Measurements from ENCODE around the gene SARNP. TPM values are rescaled to one million over a fixed set of nuclear protein-coding genes. Genes with fewer than 3 reads are reported as not detected.

SARNP gene
- polyA plus RNA-seq, 2 of the 4 experiments (the other 2 are of a cell fraction): 123 to 198 TPM

GRCh38 chr12:55806982-55807381 lies 10.5 kb downstream of the SARNP start:
- H3K27ac ChIP-seq: no peak overlapping the region
- ATAC-seq: no peak
- no peak overlapping the region for H3K4me2 ChIP-seq
- POLR2A ChIA-PET: no interaction called here
- H3K4me1 ChIP-seq: no peaks in the 10 kb centered on the region
- no peak for DNase-seq (ENCODE audit: low read depth in 1 of 2, low spot score in 1 of 2)
- H3K9me3 ChIP-seq: no peaks in the 10 kb centered on the region
- FAIRE-seq: no peak
- TF ChIP-seq CEBPB (IDR thresholded peaks at IDR 0.05): 0 out of 4 replicates have a peak, but pooled peaks have one; percentile 12 to 14
- no peak for TF ChIP-seq EHF (CRISPR knock-in tag; IDR thresholded peaks at IDR 0.05)
- no peak for TF ChIP-seq ZNF302 (CRISPR knock-in tag; IDR thresholded peaks at IDR 0.05)
- TF ChIP-seq TFCP2L1 (CRISPR knock-in tag; IDR thresholded peaks at IDR 0.05): no peak
- no peak overlapping the region for H3K4me3 ChIP-seq
- 93% methylated on average over 8 of the region's 8 CpGs for WGBS (ENCODE audit: missing lambda C conversion rate)
- CTCF ChIA-PET: interaction anchor here (1.2 to 7.4 kb wide), 4 partner anchors 11 to 68 kb away, joined by 4 to 35 read pairs (median 12); partner anchors contain the start of genes ORMDL2 and SARNP

GRCh38 chr12:55797550-55797949 lies 20.0 kb downstream of the SARNP start:
- Histone ChIP-seq H3K4me1 (peaks cover 6% of the 10 kb centered on the region; the same call in 1 of the 3 replicates), H3K27ac (no peak overlapping the region), H3K4me3 (no peak overlapping the region), H3K4me2 (no peak overlapping the region), H3K9me3 (no peaks in the 10 kb centered on the region)
- TF ChIP-seq ZNF302 (CRISPR knock-in tag; IDR thresholded peaks at IDR 0.05): no peak
- no peak for TF ChIP-seq ELK1 (IDR thresholded peaks at IDR 0.05; ENCODE audit: low read depth, low read length)
- TF ChIP-seq GATA3 (IDR thresholded peaks at IDR 0.05; ENCODE audit: borderline replicate concordance): no peak
- no peak for TF ChIP-seq ZC3H11A (IDR thresholded peaks at IDR 0.05)
- no peak for TF ChIP-seq MAZ (IDR thresholded peaks at IDR 0.05; ENCODE audit: borderline replicate concordance, low read depth, low read length)
- no peak for TF ChIP-seq HOXB5 (CRISPR knock-in tag; IDR thresholded peaks at IDR 0.05)
- TF ChIP-seq TP53 (CRISPR knock-in tag; IDR thresholded peaks at IDR 0.05): no peak
- TF ChIP-seq MYC (IDR thresholded peaks at IDR 0.05; ENCODE audit: borderline replicate concordance, low read length): no peak
- no peak for TF ChIP-seq E2F6 (IDR thresholded peaks at IDR 0.05; ENCODE audit: borderline replicate concordance, low read depth)
- no peak for TF ChIP-seq PHF8 (IDR thresholded peaks at IDR 0.05; ENCODE audit: borderline replicate concordance, low read depth)
- no peak for TF ChIP-seq JUN (IDR thresholded peaks at IDR 0.05)
- no peak for TF ChIP-seq FOXS1 (CRISPR knock-in tag; IDR thresholded peaks at IDR 0.05)
- TF ChIP-seq EP300 (IDR thresholded peaks at IDR 0.05): no peak
- no peak for TF ChIP-seq FOSB (CRISPR knock-in tag; IDR thresholded peaks at IDR 0.05)
- TF ChIP-seq SMC3 (IDR thresholded peaks at IDR 0.05): no peak
- TF ChIP-seq CHD4 (IDR thresholded peaks at IDR 0.05; ENCODE audit: borderline replicate concordance): no peak
- no peak for TF ChIP-seq HOXA7 (CRISPR knock-in tag; IDR thresholded peaks at IDR 0.05)
- no peak for TF ChIP-seq CHD2 (IDR thresholded peaks at IDR 0.05; ENCODE audit: low read length, partially characterized antibody)
- FAIRE-seq: no peak
- ChIA-PET POLR2A (no interaction called here), CTCF (interaction anchor here (0.6 to 7.5 kb wide), 15 partner anchors 9 to 232 kb away, joined by 3 to 114 read pairs (median 5); partner anchors contain the start of genes CD63 and GDF11)
- DNase-seq (ENCODE audit: low read depth in 1 of 2, low spot score in 1 of 2): no peak
- WGBS (ENCODE audit: missing lambda C conversion rate): 79% methylated on average over 4 of the region's 4 CpGs
- ATAC-seq: no peak

GRCh38 chr12:55797068-55797467 lies 20.5 kb downstream of the SARNP start:
- H3K4me3 ChIP-seq: no peak overlapping the region
- POLR2A ChIA-PET: no interaction called here
- WGBS (ENCODE audit: missing lambda C conversion rate): 31% methylated on average over 5 of the region's 5 CpGs
- no peaks in the 10 kb centered on the region for H3K9me3 ChIP-seq
- H3K4me1 ChIP-seq: peaks cover 6% of the 10 kb centered on the region; the same call in 1 of the 3 replicates
- peak; percentile 62 to 65 for DNase-seq (ENCODE audit: low read depth in 1 of 2, low spot score in 1 of 2)
- CTCF ChIA-PET: interaction anchor here (0.6 to 7.5 kb wide), 18 partner anchors 9 to 809 kb away, joined by 3 to 114 read pairs (median 5); partner anchors contain the start of genes CD63 and GDF11
- H3K27ac ChIP-seq: no peak overlapping the region
- ATAC-seq: peak in 1 of 2 experiments; percentile 87; a peak in 3 of 6 replicates
- no peak for FAIRE-seq
- H3K4me2 ChIP-seq: no peak overlapping the region
- TF ChIP-seq ESRRA (IDR thresholded peaks at IDR 0.05; ENCODE audit: borderline replicate concordance, low read length) (no peak), FOSB (CRISPR knock-in tag; IDR thresholded peaks at IDR 0.05) (no peak), KDM1A (IDR thresholded peaks at IDR 0.05; ENCODE audit: low read depth) (no peak), POLR2A (IDR thresholded peaks at IDR 0.05; ENCODE audit: low read length) (no peak), CEBPB (IDR thresholded peaks at IDR 0.05) (no peak), ZNF302 (CRISPR knock-in tag; IDR thresholded peaks at IDR 0.05) (no peak), RAD21 (conservative IDR thresholded peaks at IDR 0.05 in 1 of 2, IDR thresholded peaks at IDR 0.05 in 1 of 2) (peak; percentile 42 to 64; a peak in 4 of 5 replicates), HDAC2 (IDR thresholded peaks at IDR 0.05) (no peak), GATA3 (IDR thresholded peaks at IDR 0.05; ENCODE audit: borderline replicate concordance) (no peak), FOSL2 (IDR thresholded peaks at IDR 0.05) (no peak), FOSL2 (CRISPR knock-in tag; IDR thresholded peaks at IDR 0.05) (no peak), KDM5A (IDR thresholded peaks at IDR 0.05) (no peak), HEYL (CRISPR knock-in tag; IDR thresholded peaks at IDR 0.05) (no peak), MAX (IDR thresholded peaks at IDR 0.05) (no peak), USF2 (IDR thresholded peaks at IDR 0.05) (no peak), ZC3H11A (IDR thresholded peaks at IDR 0.05) (no peak), BCL3 (IDR thresholded peaks at IDR 0.05) (no peak), SMC3 (IDR thresholded peaks at IDR 0.05) (peak; percentile 43)
